ENCODE measurements around the gene TMEM9.
A peak's percentile ranks its signal among the peaks of the same experiment; 100 is the strongest.
"Not testable (repeated sequence)": the region's sequence is repeated elsewhere in the genome, so short reads cannot be mapped to it uniquely, and the experiment has no call there.

Gene TMEM9

DNA sequence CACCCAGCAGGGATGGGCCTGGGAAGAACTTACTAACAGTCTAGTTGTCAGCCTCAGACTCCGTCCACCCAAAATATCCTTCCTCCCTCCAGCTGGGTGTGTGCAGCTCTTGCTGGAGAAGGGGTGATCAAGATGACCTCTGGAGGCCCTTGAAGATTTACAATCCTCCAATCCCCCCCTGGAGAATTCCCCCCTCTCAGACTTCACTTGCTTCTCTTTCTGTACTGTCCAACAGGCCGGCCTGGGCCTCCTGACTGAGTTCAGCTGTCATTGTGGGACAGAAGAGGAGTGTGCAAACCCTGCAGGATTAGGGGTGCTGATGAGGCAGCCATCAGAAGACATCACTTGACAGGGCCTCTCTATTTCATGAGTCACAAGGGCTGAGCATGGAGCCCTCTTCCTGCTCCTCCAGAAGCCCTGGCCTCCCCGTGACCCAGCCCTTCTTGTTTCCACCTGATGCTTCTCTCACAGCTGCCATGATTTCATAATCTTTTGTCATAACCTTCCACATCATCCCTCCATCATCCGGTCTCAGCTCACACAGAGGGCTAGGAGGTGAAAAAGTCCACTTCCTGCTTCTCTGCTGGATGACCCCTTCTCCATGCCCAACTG is 18.8 kb upstream of the TMEM9 start:
- DNase-seq = no peak

DNA sequence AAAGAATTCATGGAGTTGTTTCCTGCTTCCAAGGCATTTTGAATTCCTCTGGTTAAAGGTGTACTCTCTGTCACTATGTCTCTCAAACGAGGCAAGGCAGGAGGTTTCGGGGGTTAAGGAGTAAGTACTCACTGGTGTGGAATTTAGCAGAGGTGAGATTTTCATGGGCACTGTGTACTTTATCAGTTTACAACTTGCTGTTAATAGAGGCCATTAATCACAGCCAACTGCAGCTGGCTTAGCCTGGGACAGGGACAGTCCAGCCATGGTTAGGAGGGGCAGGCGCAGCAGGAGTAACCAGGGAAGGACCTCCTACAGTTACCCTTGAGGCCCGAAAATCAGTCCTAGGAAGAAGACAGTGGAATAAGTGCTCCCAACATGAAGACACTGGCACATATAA is 18.1 kb upstream of the TMEM9 start:
- no peak for DNase-seq

DNA sequence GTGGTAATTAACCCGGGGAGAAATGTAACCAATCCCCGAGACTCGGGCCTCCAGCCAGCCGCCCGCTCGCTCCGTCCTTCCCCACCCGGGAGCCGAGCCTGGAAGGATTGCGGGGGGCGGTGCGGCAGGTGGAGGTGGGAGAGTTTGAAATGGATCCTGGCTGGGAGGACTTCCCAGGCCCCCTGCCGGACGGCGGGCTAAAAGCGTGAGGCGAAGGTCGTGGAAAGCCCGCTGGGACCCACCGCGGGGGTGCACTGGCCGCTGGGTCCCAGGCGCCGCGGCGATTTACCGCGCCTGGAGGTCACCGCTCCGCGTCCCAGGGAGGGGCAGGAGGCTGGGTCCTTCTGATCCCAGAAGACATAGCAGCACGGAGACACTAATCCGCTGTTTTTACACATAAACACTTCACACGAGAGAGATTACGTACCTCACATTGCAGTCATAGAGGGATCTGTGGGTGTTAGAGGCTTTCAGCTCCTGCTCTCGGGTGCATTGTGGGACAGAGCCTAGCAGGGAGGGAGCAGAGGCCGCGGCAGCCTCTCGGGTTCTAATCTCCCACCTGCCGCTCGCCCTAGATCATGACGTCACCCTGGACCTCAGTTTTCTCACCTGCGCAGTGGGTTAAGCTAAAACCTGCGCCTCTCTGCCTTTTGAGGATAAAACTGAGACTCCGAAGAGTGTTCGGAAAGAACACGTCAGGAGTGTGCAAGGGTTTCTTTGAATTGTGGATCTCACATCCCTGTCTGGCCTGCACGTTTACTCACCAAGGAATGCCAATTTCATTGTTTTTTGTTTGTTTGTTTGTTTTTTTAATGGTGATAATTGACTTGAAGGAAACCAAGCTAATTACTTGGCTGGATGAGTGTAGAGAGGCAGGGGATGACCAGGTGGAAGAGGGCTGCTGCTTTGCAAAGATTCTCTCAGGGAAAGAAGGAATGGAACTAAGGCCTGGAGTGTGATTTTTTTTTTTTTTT is 17.1 kb upstream of the TMEM9 start:
- no peak for DNase-seq

DNA sequence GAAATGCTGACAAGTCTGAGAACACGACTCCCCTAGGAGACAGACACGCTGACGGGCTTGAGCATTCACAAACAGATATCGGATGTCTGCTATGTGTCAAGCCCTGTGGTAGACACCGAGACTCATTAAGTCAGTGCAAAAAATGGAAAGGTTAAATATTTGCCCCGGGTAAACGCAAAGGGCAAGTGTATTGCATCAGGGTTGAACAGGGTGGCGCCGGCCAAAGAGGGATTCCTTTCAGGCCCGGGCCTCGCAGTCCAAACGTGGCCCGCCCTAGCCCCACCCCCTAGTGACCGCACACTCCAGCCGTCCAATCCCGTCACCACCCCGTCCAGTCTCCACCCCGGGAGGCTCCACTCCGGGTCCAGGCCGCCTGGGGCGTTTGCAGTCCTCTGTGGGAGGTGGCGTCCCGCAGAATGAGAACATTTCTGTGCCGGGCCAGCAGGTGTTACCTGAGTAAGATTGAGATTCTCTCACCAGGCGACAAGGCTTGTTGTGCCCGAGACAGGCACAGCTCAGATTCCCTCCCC is 16.3 kb upstream of the TMEM9 start:
- peak; percentile 71 for DNase-seq

DNA sequence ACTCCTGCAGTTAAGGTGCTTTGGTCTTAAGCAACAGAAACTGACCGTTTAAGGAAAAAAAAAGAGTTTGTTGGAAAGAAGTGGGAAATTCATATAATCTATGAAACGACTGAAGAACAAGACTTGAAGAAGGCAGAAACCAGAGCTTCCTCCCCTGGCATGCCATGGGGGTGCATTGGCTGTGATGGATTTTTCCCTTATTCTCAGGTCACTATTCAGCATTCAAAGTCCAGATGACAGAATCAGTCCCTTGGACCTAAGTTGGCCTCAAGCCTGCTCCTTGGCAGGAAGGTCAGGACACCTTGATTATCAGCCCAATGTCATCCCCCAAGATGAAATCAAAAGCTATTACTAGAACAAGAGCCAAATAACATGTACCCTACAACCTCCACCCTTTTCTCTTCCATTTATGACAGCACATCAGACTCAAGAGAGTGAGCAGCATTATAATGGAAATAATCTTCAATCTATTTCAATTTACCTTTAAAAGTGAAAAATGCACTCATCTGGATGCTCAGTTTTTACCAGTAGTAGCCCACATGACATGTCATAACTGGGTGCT is 15.8 kb upstream of the TMEM9 start:
- DNase-seq = no peak

DNA sequence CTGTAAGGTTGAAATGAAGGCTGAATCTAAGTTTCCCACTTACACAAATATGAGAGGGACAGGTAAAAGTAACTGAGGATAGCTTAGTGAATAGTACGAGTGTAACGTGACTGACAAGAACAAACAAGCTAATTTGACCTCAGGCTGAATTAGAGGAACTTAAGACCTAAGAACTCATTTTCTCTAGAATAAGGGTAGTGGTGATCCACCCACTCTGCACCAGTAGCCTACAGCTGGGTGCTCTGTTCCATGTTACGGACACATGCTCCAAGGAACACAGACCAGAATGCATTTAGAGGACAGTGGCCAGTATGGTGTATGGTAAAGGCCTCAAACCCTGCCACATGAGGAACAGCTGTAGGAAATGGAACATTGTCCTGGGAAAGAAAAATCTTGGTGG is 14.9 kb upstream of the TMEM9 start:
- DNase-seq = no peak

DNA sequence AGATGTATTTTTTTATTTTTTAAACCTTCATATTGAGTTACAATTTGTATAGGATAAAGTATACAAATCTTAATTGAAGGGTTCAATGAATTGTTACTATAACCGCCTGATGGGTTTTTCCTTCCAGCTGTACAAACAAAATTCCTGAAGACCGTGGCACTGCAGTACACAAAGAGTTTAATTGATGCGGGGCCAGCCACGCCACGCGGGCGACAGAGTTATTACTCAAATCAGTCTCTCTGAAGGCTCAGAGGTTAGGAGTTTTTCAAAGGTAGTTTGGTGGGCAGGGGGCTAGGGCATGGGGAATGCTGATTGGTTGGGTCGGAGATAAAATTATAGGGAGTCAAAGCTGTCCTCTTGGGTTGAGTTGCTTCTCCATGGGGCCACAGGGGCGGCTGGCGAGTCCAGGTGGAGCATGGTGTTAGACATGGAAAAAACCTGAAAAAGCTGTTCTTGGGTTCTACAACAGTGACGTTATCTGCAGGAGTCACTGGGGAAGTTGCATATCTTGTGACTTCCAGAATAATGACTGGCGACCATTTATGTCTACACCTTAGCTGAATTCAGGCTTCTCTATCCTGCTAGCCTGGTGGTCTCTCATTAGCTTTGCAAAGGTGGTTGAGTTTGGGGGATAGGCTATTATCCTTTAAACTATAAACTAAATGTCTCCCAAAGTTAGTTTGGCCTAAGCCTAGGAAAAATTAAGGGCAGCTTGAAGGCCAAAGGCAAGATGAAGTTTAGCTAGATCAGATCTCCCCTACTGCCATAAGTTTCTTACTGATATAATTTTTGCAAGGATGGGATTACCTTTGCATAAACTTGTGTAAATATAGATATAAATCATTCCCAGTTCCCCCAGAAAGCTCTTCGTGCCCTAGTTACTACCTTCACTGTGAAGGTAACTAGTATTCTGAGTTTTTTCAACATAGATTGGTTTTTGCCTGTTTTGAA is 13.0 kb upstream of the TMEM9 start:
- DNase-seq = no peak

DNA sequence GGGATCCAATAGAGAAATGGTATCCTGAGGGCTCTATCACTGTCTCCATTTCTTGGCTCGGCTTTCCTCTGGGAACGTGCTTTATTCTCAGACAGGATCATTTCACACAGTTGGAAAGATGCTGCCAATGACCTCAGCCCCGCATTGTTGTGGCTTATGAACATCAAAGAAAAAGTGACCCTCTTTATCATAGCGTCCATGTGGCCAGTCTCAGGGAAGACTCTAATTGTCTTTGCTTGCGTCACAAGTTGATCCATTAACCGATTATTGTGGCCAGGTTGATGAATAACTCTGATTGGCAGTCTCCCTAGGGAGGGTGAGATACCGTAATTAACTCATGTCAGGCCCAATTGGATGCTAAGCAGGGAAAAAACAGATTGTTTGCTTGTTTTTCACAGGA is 10.4 kb upstream of the TMEM9 start:
- DNase-seq = no peak

DNA sequence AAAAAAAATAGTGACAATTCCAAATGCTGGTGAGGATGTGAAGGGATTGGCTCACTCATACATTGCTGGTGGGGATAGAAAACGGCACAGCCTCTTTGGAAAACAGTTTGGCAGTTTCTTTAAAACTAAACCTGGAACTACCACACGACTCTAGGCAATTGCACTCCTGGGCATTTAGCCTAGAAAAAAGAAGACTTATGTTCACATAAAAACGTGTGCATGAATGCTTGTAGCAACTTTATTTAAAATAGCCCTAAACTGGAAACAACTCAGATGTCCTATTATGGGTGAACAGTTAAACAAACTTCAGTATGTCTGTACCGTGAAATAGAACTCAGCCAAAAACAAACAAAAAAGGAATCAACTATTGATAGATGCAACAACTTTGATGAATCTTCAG is 9.4 kb upstream of the TMEM9 start:
- no peak for DNase-seq

DNA sequence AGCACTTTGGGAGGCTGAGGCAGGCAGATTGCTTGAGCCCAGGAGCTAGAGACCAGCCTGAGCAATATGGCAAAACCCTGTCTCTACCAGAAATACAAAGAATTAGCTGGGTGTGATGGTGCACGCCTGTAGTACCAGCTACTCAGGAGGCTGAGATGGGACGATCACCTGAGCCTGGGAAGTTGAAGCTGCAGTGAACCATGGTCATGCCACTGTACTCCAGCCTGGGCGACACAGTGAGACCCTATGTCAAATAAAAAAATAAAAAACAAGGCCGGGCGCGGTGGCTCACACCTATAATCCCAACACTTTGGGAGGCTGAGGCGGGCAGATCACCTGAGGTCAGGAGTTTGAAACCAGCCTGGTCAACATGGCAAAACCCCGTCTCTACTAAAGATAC is 8.8 kb upstream of the TMEM9 start:
- not testable (repeated sequence) for DNase-seq

DNA sequence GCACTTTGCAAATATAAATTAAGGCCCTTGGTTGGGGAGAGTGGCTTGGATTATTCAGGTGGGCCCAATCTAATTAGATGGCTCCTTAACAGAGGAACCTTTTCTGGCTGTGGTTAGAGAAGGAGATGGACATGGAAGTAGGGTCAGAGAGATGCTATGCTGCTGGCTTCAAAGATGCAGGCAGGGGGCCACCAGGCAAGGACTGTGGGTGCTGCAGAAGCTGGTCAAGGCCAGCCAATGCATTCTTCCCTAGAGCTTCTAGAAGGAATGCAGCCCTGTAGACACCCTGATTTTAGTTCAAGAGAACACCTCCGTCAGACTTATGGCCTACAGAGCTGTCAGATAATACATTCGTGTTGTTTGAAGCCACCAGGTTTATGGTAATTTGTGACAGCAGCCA is 3.7 kb upstream of the TMEM9 start:
- DNase-seq = no peak

DNA sequence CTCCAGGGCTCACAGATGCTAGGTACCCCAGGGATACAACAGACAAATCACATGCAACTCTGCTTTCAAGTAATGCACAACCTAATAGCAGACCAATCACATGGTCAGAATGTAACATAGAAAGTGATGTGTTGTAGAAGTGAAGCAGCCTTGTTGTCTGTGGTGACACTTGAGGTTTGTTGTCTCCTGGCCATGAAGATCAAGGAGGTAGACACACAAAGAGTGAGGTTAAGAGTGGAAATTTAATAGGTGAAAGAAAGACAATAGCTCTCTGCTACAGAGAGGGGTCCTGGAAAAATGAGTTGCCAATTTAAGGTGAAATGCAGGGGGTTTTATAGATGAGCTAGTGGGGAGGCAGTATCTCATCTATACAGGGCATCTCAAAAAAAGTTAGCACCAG is 2.5 kb upstream of the TMEM9 start:
- no peak for DNase-seq

DNA sequence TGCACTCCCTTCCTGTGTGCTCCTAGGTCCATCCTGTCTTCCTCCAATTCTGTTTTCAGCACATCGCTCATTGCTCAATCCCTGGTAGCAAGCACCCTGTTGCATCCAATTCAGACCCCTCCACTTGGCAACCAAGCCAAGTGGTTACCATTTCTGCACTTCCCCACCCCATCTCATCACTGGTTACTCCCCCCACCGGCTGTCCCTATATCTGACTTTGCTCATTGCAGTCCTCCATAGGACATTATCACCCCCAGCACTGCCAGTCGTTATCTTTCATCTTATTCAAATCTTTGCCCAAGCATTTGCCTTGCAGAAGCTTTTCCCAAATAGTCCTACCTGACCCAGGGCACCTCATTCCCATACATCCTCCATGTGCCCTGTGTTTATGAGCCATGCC is 2.1 kb upstream of the TMEM9 start:
- DNase-seq = no peak

DNA sequence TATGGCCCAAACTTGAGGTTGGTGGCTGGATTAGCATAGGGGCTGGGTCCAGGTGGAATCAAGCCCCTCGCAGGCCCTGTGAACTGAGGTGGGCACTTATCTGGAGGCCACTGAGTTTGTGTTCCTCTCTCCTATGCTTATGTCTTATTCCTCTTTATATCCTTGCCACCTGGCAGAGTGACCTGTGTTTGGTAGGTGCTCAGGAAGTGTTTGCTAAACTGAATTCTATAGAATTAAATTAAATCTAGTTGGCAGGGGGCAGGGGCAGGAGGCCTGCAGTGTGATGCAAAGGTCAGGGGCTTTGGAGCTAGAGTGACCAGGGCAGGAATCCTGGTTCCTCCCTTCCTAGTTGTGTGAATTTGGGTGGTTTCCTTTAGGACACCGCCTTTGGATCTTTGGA is 1.1 kb upstream of the TMEM9 start:
- no peak for DNase-seq

DNA sequence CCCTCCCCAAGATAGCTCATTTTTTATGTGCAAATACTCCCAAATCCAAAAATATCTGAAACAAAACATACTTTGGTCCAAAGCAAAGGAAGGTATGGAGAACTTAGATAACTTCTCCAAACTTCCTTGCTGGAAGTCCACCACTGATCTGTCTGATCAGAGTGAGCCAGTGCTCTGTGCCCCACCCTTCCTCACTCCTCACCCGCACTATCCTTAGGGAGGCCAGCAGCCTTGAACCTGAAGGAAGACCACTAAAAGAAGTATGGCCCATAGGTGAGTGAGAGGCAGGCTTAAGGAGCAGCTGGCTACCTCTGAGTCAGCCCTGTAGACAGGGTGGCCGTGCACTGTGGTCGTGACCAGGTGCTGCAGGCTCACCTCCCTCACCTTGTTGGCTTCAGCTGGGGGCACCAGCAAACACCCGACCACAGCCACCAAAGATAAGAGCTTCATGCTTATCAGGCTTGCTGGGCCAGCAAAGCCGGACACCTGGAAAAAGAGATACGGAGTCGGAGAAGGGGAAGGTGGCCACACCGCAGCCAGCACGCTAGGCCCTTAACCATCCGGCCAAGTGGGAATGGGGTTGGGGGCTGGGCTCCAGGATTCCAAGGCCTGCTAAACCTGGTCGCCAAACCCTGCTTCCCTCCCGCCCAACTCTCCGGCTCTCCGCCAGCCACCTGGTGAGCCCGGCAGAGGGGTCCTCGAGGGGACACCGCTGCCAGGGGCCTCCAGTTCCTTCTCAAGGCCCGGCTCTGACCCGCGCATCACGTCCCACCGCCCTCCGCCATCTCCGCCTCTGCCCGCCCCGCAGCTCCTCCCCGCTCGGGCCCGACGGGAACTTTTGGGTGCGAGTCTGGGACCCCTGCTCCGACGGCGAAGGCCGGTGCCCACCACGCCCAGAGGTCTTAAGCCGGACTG is 543 bp downstream of the TMEM9 start:
- DNase-seq = no peak

DNA sequence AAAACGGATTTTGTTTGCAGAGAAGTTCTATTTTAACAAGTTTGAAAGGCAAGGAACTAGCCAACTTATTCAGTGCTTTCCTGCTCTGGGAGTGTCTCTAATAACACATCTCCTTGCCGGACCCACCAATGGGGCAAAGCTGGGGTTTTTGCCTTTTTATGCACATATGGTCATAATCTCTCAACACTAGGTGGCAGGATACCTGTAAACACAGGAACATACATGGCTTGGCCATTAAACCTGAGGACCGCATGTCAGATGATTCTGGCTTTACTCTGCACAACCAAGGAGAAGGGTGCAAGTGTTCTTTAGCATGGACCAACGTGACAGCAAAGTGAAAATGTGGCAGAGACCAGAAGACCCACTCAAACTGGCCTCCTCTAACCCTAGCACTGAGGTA is 4.9 kb downstream of the TMEM9 start:
- peak; percentile 10 for DNase-seq

DNA sequence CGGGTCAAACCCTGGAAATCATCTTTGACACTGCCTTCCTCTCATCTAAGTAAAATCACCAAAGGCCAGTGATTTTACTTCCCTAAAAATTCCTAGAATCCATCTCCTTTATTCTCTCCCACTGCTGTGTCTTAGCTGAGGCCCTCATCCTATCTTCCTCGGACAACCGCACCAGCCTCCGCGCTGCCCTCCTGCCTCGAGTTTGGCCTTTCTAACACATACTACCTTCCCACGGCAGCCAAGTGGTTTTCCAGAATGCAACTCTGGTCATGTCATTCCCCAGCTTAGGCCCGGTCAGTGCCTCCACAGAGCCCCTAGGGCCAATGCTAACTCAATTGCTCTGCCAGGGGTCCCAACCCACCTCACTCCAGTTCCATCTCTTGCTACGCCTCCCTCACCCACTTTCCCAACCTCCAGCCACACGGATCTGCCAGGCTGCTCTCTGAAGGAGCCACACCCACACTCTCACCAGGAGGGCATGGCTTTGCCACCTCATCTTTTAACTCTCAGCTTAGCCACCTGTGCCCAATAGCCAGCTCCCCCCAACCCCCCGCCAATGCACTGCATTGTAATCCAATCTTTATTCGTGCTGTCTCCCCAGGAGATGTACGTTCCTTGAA is 6.8 kb downstream of the TMEM9 start:
- no peak for DNase-seq

DNA sequence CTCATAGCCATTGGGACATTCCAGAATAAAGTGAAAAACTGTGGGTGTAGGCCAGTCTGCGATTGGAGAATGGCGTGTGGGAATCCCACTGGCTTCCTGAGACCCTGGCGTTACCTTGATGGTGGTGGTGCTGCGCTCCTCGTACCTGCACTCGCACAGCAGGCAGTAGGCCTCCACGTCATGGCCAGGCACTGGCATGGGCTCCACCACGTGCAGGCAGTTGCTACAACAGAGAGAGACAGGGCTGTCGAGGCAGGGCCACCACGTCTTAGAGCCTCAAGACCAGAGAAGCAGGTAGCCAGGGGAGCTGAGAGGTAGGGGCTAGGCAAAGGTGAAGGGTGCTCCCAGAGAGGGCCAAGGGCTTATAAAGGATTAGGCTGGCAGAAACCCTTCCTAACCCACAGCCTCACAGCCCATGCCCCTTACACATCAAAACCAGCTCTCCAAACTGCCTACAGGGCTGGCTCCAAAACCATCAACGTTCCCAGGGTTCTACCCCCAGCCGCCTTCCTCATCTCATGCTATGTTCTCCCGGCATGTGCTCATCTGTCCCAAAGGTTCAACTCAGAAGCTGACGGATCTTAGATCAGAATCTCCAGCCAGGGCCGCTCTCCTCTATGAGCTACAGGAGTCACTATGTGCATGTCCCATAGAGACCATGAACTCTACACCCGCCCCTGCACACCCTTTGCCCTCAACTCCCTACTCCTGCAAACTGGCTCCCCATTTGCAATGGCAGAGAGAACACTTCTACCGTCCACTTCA is 7.5 kb downstream of the TMEM9 start:
- DNase-seq = no peak

DNA sequence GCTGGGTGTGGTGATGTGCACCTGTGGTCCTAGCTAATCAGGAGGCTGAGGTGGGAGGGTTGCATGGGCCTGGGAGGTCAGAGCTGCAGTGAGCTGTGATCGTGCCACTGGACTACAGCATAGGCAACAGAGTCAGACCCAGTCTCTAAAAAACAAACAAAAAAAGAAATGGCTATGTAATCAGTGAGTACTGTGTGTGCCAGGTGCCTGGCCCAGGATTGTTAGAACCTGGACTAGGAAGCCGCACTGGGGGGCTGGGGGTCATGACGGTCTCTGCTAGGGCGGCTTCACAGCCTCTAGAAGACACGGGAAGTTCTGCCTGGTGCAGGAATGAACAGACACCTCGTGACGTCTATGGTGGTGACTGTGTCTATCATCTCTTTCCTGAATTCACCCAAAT is 8.5 kb downstream of the TMEM9 start:
- DNase-seq = no peak

DNA sequence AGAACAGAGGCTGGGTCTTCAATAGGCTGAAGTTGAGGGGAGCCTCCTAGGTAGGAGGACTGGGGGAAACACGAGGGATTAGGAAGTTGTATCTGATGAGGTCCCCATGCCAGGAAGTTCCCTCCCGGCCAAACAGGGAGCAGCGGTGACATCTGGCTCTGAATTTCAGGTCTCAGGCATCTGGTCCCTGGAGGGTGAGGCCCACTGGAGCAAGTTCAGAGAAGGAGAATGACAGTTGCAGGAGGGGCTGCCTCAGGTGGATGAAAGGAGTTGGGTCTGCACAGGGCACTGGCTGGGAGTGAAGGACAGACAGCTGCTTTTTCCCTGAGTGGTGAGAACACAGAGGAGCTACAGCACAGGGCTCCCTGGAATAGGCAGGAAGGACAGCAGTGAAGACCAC is 9.1 kb downstream of the TMEM9 start:
- no peak for DNase-seq
